ENCODE measurements around the gene SLC13A4.

The SLC13A4 gene

GRCh38 chr7:135719688-135720087 lies 8.3 kb downstream of the SLC13A4 start:
- DNase-seq (ENCODE audit: low read depth in 2 of 2) = no peak

DNA sequence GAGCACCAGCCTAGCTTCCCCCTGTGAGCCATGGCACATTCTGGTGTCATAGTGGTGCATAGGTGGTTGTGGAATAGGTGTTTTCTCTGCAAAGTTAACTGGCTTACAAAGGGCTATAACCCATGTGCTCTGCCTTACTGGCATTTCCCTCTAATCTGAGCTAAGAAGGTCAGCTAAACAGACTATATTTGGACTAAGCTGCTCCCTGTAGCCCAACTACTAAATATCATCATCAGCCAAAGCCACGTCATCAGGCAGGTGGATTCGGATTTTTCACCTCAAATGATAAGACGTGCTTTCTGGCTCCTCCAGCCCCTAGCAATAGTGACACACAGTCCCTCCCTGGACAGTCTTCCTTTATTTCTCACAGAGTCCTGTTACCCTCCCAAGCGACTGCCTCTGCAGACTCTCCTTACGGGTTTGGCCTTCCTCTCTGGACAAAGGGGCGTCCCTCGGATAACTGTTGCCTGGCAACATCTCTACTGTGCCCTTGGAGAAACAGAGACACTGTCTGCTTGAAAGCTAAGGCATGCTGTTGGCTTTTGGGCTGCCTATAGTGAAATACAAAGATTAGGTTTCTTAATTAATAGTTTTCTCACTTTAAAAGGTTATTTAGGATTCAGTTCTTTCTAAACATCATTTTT lies 9.1 kb downstream of the SLC13A4 start:
- no peak for DNase-seq (ENCODE audit: low read depth in 2 of 2)

- no peak for DNase-seq (ENCODE audit: low read depth in 2 of 2)
These were observed 9.8 kb downstream of the SLC13A4 start for GRCh38 chr7:135718219-135718618.

- no peak for DNase-seq (ENCODE audit: low read depth in 2 of 2)
These were observed 10.3 kb downstream of the SLC13A4 start for GRCh38 chr7:135717693-135718092.

DNA sequence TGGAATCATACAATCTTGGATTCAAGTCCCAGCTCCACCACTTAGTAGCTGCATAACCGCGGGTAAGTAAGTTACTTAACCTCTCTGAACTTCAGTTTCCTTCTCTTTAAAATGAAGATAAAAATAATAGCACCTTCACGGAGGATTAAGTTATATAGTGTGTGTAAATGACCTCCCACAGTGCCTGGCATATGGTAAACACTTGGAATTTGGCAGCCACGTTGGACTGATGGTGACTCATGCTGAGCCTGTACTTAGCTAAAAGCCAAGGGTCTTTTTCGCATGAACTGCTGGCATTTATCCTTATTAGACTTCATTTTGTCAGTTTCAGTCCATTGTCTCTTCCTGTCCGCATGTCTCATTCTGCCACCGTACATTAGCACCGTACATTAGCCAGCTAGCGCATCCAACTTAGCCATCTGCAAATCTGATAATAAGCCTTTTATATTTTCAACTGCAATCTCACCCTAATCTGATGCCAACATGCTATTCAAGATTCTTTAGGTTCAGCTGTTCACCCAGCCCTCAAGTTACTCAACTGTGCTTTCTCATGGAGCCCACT lies 11.2 kb downstream of the SLC13A4 start:
- no peak for DNase-seq (ENCODE audit: low read depth in 2 of 2)

DNA sequence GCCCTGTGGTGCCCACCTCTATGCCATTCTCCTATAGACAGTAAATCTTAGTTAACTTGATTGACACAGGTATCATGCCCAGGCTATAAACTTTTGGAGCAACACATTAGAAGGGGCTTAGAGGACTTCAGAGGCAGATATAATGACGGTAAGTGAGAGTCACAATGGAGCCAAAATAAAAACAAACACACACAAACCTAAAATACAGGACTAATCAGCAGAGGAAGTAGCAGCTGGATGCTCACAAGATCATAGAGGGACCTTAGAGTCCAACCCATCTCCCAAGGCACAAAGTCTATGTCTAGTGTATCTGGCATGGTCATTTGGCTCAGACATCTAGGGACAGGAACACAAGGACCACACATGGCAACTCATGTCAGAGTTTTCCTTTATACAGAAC lies 12.3 kb downstream of the SLC13A4 start:
- DNase-seq (ENCODE audit: low read depth in 2 of 2) = no peak

- DNase-seq (ENCODE audit: low read depth in 2 of 2) = no peak
These were observed 12.9 kb downstream of the SLC13A4 start for GRCh38 chr7:135715055-135715522.

DNA sequence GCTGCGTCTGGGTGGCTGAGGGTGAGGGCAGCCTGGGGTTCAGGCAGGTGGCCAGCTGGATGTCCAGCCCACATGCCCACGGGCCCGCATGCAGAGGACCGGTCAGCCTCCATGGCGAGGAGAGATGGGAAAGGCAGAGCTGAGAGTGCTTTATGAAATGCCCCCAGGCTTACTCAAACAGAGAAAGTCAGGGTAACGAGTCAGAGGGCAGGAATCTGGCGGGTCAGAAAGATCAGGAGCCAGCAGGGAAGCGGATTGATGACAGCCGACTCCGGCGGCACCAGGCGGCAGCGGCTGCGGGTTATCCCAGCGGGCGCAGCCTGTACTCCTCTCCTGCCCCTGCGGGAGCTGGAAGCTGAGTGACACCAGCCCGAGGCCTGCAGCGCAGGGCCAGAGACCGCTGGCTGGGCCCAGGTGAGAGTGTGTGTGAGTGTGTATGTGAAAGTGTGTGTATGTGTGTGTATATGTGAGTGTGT lies 13.4 kb downstream of the SLC13A4 start:
- no peak for DNase-seq (ENCODE audit: low read depth in 2 of 2)

- DNase-seq (ENCODE audit: low read depth in 2 of 2) = no peak
These were observed 14.0 kb downstream of the SLC13A4 start for GRCh38 chr7:135713836-135714470.

DNA sequence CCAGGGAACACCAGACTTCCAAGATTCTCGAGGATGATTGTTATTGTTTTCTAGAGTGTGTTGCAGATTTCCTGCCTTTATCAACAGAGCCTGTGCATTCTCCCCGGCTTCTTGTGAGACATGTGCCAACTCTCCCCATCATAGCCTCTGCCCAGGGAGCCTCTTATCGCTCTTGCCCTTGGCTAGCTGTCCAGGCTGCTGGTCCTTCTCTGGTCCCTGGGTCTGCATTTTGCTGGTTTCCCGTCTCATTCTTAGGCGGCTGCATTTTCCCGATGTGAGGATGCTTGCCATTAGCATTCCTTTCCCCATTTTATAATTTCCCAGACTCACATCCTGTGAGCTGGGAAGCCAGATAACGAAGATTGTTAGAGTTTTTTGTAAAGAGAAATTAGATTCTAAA lies 15.2 kb downstream of the SLC13A4 start:
- no peak for DNase-seq (ENCODE audit: low read depth in 2 of 2)

DNA sequence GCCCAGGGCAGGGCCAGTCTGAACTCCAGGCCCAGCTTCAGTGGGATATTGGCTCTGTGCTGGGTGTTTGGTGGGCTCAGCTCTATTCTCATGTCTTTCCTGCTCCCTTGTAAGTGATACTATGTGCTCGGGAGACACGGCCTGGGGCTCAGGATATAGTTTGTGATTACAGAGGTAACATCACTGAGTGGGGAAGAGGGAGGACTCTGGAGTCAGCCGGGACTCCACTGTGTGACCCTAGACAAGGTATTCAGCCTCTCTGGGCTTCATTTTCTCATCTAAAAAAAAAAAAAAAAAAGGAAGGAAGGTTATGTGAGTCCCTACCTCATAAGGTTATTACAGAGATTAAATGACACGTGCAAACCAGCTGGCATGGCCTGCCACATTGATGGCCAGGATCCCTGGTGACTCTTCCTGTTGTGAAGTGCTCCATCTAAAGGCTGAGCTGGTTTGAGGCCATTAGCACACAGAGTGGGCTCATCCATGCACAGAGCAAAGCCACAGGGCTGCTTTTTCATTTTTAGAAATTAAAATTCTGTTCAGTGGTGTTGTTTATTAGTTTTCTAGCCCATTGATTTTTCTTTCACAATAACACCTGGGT lies 15.7 kb downstream of the SLC13A4 start:
- DNase-seq (ENCODE audit: low read depth in 2 of 2) = no peak

GRCh38 chr7:135711139-135711469 lies 16.9 kb downstream of the SLC13A4 start:
- no peak for DNase-seq (ENCODE audit: low read depth in 2 of 2)

DNA sequence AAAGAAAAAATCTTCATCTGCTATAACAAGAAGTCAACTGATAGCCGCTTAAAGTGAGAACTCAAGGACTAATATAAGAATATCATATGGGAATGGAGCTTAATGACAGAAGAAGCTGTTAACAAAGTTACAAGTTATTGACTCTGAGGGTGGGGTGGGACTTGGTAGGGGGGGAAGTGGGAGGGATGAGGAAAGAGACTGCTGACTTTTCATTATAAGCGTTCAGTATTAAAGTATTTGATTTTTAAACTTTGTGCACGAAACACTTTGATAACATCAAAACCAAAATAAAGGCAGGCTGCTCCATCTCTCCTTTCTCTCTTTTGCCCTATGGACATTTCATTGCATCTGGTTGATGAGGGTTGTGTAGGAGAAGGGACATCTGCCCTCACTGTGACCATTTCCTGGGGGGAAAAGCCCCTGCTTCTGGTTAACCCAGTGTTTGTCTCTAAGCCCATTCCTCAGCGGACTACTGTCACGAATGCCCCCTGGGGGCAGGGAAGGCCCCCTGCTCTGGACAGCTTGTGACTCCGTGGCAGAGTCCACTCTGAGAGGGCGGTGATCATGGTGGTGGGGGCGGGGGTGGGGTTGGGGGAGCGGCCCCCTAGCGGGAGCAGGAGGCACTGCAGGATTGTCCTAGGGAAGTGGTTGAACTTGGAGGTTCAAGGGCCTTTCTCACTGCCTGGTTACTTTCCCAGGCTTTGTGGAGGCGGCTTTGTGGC lies 17.4 kb downstream of the SLC13A4 start:
- DNase-seq (ENCODE audit: low read depth in 2 of 2) = no peak

GRCh38 chr7:135709508-135709907 lies 18.5 kb downstream of the SLC13A4 start:
- DNase-seq (ENCODE audit: low read depth in 2 of 2) = no peak

GRCh38 chr7:135708041-135708440 lies 19.9 kb downstream of the SLC13A4 start:
- DNase-seq (ENCODE audit: low read depth in 2 of 2) = no peak

- DNase-seq (ENCODE audit: low read depth in 2 of 2) = no peak
These were observed 20.4 kb downstream of the SLC13A4 start for GRCh38 chr7:135707570-135707966.

GRCh38 chr7:135706858-135707569 lies 21.0 kb downstream of the SLC13A4 start:
- DNase-seq (ENCODE audit: low read depth in 2 of 2) = no peak

GRCh38 chr7:135706038-135706742 lies 21.8 kb downstream of the SLC13A4 start:
- DNase-seq (ENCODE audit: low read depth in 2 of 2) = no peak

DNA sequence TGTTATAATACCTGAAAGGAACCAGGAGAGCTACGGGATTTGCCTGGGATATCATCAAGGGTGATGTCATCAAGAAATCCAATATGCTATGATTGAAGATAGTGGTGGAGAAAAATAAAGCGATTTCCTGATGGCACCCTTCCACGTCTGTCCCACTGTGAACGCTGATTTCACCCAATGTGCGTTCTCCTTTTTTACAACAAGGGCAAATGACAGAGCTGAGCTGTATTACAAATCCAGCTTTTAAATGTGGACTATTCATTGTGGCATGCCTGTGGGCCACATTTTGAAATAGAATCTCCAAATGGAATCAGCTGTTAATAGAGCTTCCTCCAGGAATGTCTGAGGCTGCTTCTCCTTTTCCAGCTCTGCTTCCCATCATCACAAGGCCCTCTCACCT lies 23.3 kb downstream of the SLC13A4 start:
- no peak for DNase-seq (ENCODE audit: low read depth in 2 of 2)

DNA sequence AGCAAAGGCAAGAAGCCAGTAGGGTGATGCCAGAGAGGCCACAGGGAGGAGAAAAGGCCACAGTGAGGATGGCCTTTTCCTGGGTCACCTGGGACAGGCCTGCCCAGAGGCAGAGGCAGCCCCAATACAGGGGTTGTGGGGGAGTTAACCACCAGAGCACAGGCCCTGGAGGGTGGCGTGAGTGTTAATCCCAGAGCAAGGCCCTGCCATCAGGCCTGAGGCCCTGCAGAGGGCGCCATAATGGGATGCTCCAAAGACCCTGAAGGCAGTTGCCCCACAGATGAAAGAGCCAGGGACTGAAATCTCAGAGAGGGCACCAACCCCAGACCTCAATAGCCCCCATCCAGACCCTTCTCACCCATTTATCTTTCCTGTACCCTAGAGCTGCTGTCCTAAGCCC lies 23.9 kb downstream of the SLC13A4 start:
- DNase-seq (ENCODE audit: low read depth in 2 of 2) = no peak
